ENCODE measurements around the gene SLC66A1. TPM values are rescaled to one million over a fixed set of nuclear protein-coding genes. Genes with fewer than 3 reads are reported as not detected.

SLC66A1 gene
- polyA plus RNA-seq, 2 of the 4 experiments (the other 2 are of a cell fraction) = 5.6 to 12.6 TPM

DNA sequence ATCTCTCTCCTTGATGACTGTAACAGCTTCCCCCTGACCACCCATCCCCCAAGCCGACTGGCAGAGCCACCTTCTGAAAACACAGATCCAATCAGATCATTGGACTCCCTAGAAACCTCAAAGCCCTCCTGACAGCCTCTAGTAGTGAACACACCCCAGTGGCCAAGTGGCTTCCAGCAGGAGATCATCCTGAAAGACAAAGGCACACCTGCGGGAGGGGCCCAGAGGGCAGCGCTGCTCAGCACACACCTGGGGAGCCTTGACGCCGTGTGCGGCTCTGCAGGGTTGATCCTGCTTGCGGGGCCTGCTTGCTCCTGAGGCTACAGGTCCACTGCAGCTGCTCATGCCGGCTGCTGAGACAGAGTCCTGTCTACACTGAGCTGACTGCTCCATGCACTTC lies 41.5 kb downstream of the SLC66A1 start:
- ChIA-PET POLR2A (no interaction called here), CTCF (interaction anchor here (1.0 to 2.7 kb wide), 7 partner anchors 8 to 299 kb away, joined by 3 to 7 read pairs (median 4); no protein-coding TSS in a partner anchor)
- DNase-seq (ENCODE audit: low read depth in 1 of 2, low spot score in 1 of 2) (no peak), FAIRE-seq (no peak), ATAC-seq (no peak; a peak in 1 of 6 replicates)
- Histone ChIP-seq H3K4me1 (no peaks in the 10 kb centered on the region), H3K4me2 (no peak overlapping the region), H3K27ac (no peak overlapping the region), H3K4me3 (no peak overlapping the region), H3K9me3 (no peaks in the 10 kb centered on the region)
- TF ChIP-seq SMC3 (IDR thresholded peaks at IDR 0.05) (no peak), HOXA7 (CRISPR knock-in tag; IDR thresholded peaks at IDR 0.05) (no peak), RNF2 (IDR thresholded peaks at IDR 0.05; ENCODE audit: borderline replicate concordance, low read depth) (no peak), NR3C1 (IDR thresholded peaks at IDR 0.05) (no peak), ZC3H11A (IDR thresholded peaks at IDR 0.05) (no peak), NPAS2 (CRISPR knock-in tag; IDR thresholded peaks at IDR 0.05; ENCODE audit: borderline replicate concordance) (no peak), ZNF302 (CRISPR knock-in tag; IDR thresholded peaks at IDR 0.05) (no peak)
- TF ChIP-seq, protein P1, sequence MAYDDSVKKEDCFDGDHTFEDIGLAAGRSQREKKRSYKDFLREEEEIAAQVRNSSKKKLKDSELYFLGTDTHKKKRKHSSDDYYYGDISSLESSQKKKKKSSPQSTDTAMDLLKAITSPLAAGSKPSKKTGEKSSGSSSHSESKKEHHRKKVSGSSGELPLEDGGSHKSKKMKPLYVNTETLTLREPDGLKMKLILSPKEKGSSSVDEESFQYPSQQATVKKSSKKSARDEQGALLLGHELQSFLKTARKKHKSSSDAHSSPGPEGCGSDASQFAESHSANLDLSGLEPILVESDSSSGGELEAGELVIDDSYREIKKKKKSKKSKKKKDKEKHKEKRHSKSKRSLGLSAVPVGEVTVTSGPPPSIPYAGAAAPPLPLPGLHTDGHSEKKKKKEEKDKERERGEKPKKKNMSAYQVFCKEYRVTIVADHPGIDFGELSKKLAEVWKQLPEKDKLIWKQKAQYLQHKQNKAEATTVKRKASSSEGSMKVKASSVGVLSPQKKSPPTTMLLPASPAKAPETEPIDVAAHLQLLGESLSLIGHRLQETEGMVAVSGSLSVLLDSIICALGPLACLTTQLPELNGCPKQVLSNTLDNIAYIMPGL (CRISPR knock-in tag; IDR thresholded peaks at IDR 0.05; ENCODE audit: borderline replicate concordance) = no peak
- 70% methylated on average over 1 of the region's 8 CpGs for WGBS (ENCODE audit: missing lambda C conversion rate)

DNA sequence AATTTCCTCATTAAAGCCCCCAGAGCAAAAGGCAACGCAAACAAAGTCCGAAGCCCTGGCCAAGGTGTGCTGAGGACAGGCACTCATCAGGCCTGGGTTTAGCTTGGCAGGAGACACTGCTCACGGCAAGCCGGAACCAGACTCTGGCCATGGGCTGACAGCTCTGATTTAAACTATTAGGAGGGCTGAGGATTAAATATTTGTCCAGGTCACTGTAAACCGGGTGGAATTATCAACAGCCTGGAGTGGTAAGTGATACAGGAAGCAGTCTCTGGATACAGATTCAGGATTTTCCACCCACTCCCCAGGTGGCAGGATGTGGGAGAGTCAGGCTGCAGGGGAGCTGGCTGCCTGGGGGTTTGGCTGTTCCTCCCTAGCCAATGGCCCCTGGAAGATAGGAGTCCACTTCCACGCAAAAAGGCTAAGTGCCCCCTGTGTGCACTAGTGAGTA lies 42.4 kb downstream of the SLC66A1 start:
- DNase-seq (ENCODE audit: low read depth in 1 of 2, low spot score in 1 of 2) (no peak), FAIRE-seq (no peak), ATAC-seq (no peak)
- Histone ChIP-seq H3K27ac (no peak overlapping the region), H3K9me3 (no peaks in the 10 kb centered on the region), H3K4me2 (no peak overlapping the region), H3K4me3 (no peak overlapping the region), H3K4me1 (no peaks in the 10 kb centered on the region)
- no peak for TF ChIP-seq EHMT2 (IDR thresholded peaks at IDR 0.05; ENCODE audit: low read depth)
- TF ChIP-seq CEBPB (IDR thresholded peaks at IDR 0.05) = no peak
- TF ChIP-seq, protein P2, sequence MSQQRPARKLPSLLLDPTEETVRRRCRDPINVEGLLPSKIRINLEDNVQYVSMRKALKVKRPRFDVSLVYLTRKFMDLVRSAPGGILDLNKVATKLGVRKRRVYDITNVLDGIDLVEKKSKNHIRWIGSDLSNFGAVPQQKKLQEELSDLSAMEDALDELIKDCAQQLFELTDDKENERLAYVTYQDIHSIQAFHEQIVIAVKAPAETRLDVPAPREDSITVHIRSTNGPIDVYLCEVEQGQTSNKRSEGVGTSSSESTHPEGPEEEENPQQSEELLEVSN (IDR thresholded peaks at IDR 0.05; ENCODE audit: borderline replicate concordance, low read depth) = no peak
- TF ChIP-seq MAZ (IDR thresholded peaks at IDR 0.05; ENCODE audit: borderline replicate concordance, low read depth, low read length) = no peak
- TF ChIP-seq RFX5 (IDR thresholded peaks at IDR 0.05) = no peak
- no peak for TF ChIP-seq FOSL2 (IDR thresholded peaks at IDR 0.05)
- TF ChIP-seq FOSL2 (CRISPR knock-in tag; IDR thresholded peaks at IDR 0.05) = no peak
- TF ChIP-seq TP53 (CRISPR knock-in tag; IDR thresholded peaks at IDR 0.05) = no peak
- no peak for TF ChIP-seq NFE2L2 (conservative IDR thresholded peaks at IDR 0.05; ENCODE audit: low read length)
- no peak for TF ChIP-seq KDM1A (IDR thresholded peaks at IDR 0.05; ENCODE audit: low read depth)
- no peak for TF ChIP-seq BHLHE40 (IDR thresholded peaks at IDR 0.05; ENCODE audit: low read depth, low read length)
- no peak for TF ChIP-seq MYC (IDR thresholded peaks at IDR 0.05; ENCODE audit: borderline replicate concordance, low read length)
- TF ChIP-seq EP300 (IDR thresholded peaks at IDR 0.05) = no peak
- TF ChIP-seq, protein P3, sequence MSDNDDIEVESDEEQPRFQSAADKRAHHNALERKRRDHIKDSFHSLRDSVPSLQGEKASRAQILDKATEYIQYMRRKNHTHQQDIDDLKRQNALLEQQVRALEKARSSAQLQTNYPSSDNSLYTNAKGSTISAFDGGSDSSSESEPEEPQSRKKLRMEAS (IDR thresholded peaks at IDR 0.05) = no peak
- no peak for TF ChIP-seq SREBF2 (IDR thresholded peaks at IDR 0.05)
- TF ChIP-seq, protein P4, sequence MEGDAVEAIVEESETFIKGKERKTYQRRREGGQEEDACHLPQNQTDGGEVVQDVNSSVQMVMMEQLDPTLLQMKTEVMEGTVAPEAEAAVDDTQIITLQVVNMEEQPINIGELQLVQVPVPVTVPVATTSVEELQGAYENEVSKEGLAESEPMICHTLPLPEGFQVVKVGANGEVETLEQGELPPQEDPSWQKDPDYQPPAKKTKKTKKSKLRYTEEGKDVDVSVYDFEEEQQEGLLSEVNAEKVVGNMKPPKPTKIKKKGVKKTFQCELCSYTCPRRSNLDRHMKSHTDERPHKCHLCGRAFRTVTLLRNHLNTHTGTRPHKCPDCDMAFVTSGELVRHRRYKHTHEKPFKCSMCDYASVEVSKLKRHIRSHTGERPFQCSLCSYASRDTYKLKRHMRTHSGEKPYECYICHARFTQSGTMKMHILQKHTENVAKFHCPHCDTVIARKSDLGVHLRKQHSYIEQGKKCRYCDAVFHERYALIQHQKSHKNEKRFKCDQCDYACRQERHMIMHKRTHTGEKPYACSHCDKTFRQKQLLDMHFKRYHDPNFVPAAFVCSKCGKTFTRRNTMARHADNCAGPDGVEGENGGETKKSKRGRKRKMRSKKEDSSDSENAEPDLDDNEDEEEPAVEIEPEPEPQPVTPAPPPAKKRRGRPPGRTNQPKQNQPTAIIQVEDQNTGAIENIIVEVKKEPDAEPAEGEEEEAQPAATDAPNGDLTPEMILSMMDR (IDR thresholded peaks at IDR 0.05) = no peak
- POLR2A ChIA-PET = no interaction called here
- CTCF ChIA-PET = interaction anchor here (0.9 to 2.7 kb wide), 6 partner anchors 9 to 299 kb away, joined by 3 to 7 read pairs (median 4); no protein-coding TSS in a partner anchor
- WGBS (ENCODE audit: missing lambda C conversion rate) = 85% methylated on average over 6 of the region's 6 CpGs

Data from A549 (cell line).